ENCODE data around the gene SLC30A5. TPM values are rescaled to one million over a fixed set of nuclear protein-coding genes. Genes with fewer than 3 reads are reported as not detected.
"Not testable (repeated sequence)": the region's sequence is repeated elsewhere in the genome, so short reads cannot be mapped to it uniquely, and the experiment has no call there.

The SLC30A5 gene
- total and polyA plus RNA-seq, 2 donors (not counting 3 experiments of a cell fraction or from before 2014, with no cell fraction given): 33.0 to 37.0 TPM

- Histone ChIP-seq H3K4me3 (replicated peaks in 1 of 3; ENCODE audit: insufficient read depth in 1 of 3, low read depth in 1 of 3, low read length in 3 of 3) (no peak overlapping the region), H3K9me3 (replicated peaks; ENCODE audit: control insufficient read depth, insufficient read depth, low read length) (no peaks in the 10 kb centered on the region), H3K9ac (replicated peaks; ENCODE audit: extremely low read depth, insufficient read depth, low read length) (no peak overlapping the region), H2AFZ (ENCODE audit: low read depth, low read length) (no peak overlapping the region), H4K20me1 (replicated peaks; ENCODE audit: control insufficient read depth, extremely low read depth, insufficient read depth, low read length) (no peaks in the 10 kb centered on the region), H3K9me1 (replicated peaks; ENCODE audit: control insufficient read depth, extremely low read depth, insufficient read depth, low read length) (no peaks in the 10 kb centered on the region), H3K4me1 (ENCODE audit: control insufficient read depth, extremely low read depth, insufficient read depth, low read length) (no peaks in the 10 kb centered on the region), H3K36me3 (ENCODE audit: control insufficient read depth in 2 of 2, extremely low read depth in 1 of 2, insufficient read depth in 2 of 2, low read length in 2 of 2) (no peaks in the 10 kb centered on the region), H3K27ac (ENCODE audit: insufficient read depth, low read depth, low read length) (no peak overlapping the region), H3K27me3 (ENCODE audit: control insufficient read depth in 2 of 2, insufficient read depth in 2 of 2, low read length in 2 of 2) (peaks cover 7 to 12% of the 10 kb centered on the region in 2 experiments), H3K4me2 (ENCODE audit: insufficient read depth, low read length) (no peak overlapping the region), H3K79me2 (ENCODE audit: control insufficient read depth, insufficient read depth, low read length) (no peaks in the 10 kb centered on the region)
- no TSS peak for BruUV-seq (replicated peaks)
- dilution Hi-C loops (cut with MboI; ENCODE audit: extremely low pct_ligation_motif_present, low sequenced_read_pairs): no loop called here
- intact Hi-C loops (cut with micrococcal nuclease): no loop called here
- DNase-seq (ENCODE audit: low read depth, low spot score) (no peak), FAIRE-seq (no peak)
- ChIA-PET POLR2A (no interaction called here), CTCF (no interaction called here)
- TF ChIP-seq POLR2A (IDR thresholded peaks at IDR 0.05; ENCODE audit: low read depth, low read length): no peak
- no peak for TF ChIP-seq EZH2 (IDR thresholded peaks at IDR 0.05; ENCODE audit: borderline replicate concordance, low read depth, low read length, severe bottlenecking)
- TF ChIP-seq POLR2AphosphoS5 (IDR thresholded peaks at IDR 0.05; ENCODE audit: insufficient read depth, low read depth, low read length): no peak
- TF ChIP-seq CTCF (IDR thresholded peaks at IDR 0.05; ENCODE audit: extremely low read depth in 1 of 2, insufficient read depth in 1 of 2, low read depth in 1 of 2, low read length in 2 of 2): no peak
- no peak for TF ChIP-seq MAX (IDR thresholded peaks at IDR 0.05; ENCODE audit: insufficient read depth, insufficient read length)
- TF ChIP-seq GATA2 (IDR thresholded peaks at IDR 0.05; ENCODE audit: insufficient read depth, insufficient read length, low read depth, low read length): no peak
- TF ChIP-seq JUN (IDR thresholded peaks at IDR 0.05; ENCODE audit: borderline replicate concordance, insufficient read depth, insufficient read length, low read depth): no peak
These were observed 7.6 kb upstream of the SLC30A5 start for GRCh38 chr5:69086206-69086605.

DNA sequence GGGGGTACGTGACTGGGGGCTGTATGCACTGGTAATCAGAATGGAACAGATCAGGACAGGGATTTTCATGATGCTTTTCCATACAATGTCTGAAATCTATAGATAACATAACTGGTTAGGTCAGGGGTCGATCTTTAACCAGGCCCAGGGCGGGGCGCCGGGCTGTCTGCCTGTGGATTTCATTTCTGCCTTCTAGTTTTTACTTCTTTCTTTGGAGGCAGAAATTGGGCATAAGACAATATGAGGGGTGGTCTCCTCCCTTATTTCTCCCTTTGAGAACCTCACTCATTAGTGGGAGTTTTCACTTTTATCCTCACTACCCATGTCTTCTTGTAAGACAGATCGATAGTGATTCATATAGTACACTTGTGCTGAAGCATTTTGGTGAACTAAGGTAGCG lies 5.8 kb upstream of the SLC30A5 start:
- H3K4me3 ChIP-seq (replicated peaks in 1 of 3; ENCODE audit: insufficient read depth in 1 of 3, low read depth in 1 of 3, low read length in 3 of 3); H3K4me1 ChIP-seq (ENCODE audit: control insufficient read depth, extremely low read depth, insufficient read depth, low read length); DNase-seq (ENCODE audit: low read depth, low spot score); H3K9me1 ChIP-seq (replicated peaks; ENCODE audit: control insufficient read depth, extremely low read depth, insufficient read depth, low read length); POLR2A ChIA-PET; H3K4me2 ChIP-seq (ENCODE audit: insufficient read depth, low read length); H2AFZ ChIP-seq (ENCODE audit: low read depth, low read length); H3K36me3 ChIP-seq (ENCODE audit: control insufficient read depth in 2 of 2, extremely low read depth in 1 of 2, insufficient read depth in 2 of 2, low read length in 2 of 2); dilution Hi-C loops (cut with MboI; ENCODE audit: extremely low pct_ligation_motif_present, low sequenced_read_pairs); H3K27ac ChIP-seq (ENCODE audit: insufficient read depth, low read depth, low read length); H3K9ac ChIP-seq (replicated peaks; ENCODE audit: extremely low read depth, insufficient read depth, low read length); H3K79me2 ChIP-seq (ENCODE audit: control insufficient read depth, insufficient read depth, low read length); BruUV-seq (replicated peaks); intact Hi-C loops (cut with micrococcal nuclease); H4K20me1 ChIP-seq (replicated peaks; ENCODE audit: control insufficient read depth, extremely low read depth, insufficient read depth, low read length); H3K9me3 ChIP-seq (replicated peaks; ENCODE audit: control insufficient read depth, insufficient read depth, low read length); FAIRE-seq: not testable (repeated sequence)
- peaks cover 7 to 12% of the 10 kb centered on the region in 2 experiments for H3K27me3 ChIP-seq (ENCODE audit: control insufficient read depth in 2 of 2, insufficient read depth in 2 of 2, low read length in 2 of 2)
- CTCF ChIA-PET: interaction anchor here (1.4 kb wide), 1 partner anchor 45 kb away, joined by 3 read pairs; no protein-coding TSS in a partner anchor

All from endothelial cell of umbilical vein (primary cell).